Cardiac muscle cell (in vitro differentiated cells and primary cell): ENCODE results near the gene OTX2. TPM values are rescaled to one million over a fixed set of nuclear protein-coding genes. Genes with fewer than 3 reads are reported as not detected.

Experiments
- DNase-seq, 2 donors: peaks; one replicate each; pipeline versions ENCODE4 v3.0.0 to v3.0.0-alpha.2; 2010 to 2017; ENCODE audit warnings: low read depth in 1 of 2, low spot score in 1 of 2
- H3K27ac ChIP-seq: fragments of 200-600 bp; sonication (generic); 2 replicates; pipeline ENCODE4 v1.5.1; 2016
- H3K27me3 ChIP-seq: fragments of 200-600 bp; sonication (generic); 2 replicates; pipeline ENCODE4 v1.6.0; 2016; ENCODE audit warnings: control low read depth
- H3K36me3 ChIP-seq: fragments of 200-600 bp; sonication (generic); 2 replicates; pipeline ENCODE4 v1.5.1; 2016; ENCODE audit warnings: control low read depth
- H3K4me1 ChIP-seq: fragments of 200-600 bp; sonication (generic); 2 replicates; pipeline ENCODE4 v1.8.1; 2017; ENCODE audit warnings: low read depth, mild to moderate bottlenecking, mixed run types
- H3K4me3 ChIP-seq: fragments of 200-600 bp; sonication (generic); 2 replicates; pipeline ENCODE4 v1.5.1; 2016; ENCODE audit warnings: mild to moderate bottlenecking
- H3K9me3 ChIP-seq: fragments of 200-600 bp; sonication (generic); 2 replicates; pipeline ENCODE4 v1.5.1; 2017; ENCODE audit warnings: low read depth, mild to moderate bottlenecking, control low read depth
- CTCF ChIP-seq: IDR thresholded peaks from 2 replicates; pipeline ENCODE4 v1.5.1; 2012; ENCODE audit warnings: low read depth, mild to moderate bottlenecking, low read length
- polyA plus RNA-seq: library from polyadenylated mRNA; unstranded; fragments of >200 nt; fragmentation: Nextera tagmentation; extraction: Ambion mirVana; gene quantifications from 2 replicates; pipeline ENCODE4 v1.2.1, GENCODE V29; 2016
- total RNA-seq: library from RNA; depleted of rRNA; stranded (reverse); fragments of >200 nt; gene quantifications from 2 replicates; pipeline ENCODE4 v1.2.3, GENCODE V29; 2016

OTX2 gene
- total and polyA plus RNA-seq, 2 experiments from 2014 or later: 0.64 to 7.1 TPM

GRCh38 chr14:56811593-56812363 is 1.5 kb upstream of the OTX2 start:
- TF ChIP-seq CTCF: no peak
- Histone ChIP-seq H3K4me3 (no peak overlapping the region), H3K27me3 (peaks cover 100% of the 10 kb centered on the region), H3K27ac (no peak overlapping the region), H3K4me1 (peaks cover 8% of the 10 kb centered on the region), H3K36me3 (no peaks in the 10 kb centered on the region), H3K9me3 (no peaks in the 10 kb centered on the region)
- no peak for DNase-seq

GRCh38 chr14:56810836-56811592 is 735 bp upstream of the OTX2 start:
- H3K27ac ChIP-seq: no peak overlapping the region
- no peak for TF ChIP-seq CTCF
- no peaks in the 10 kb centered on the region for H3K36me3 ChIP-seq
- no peaks in the 10 kb centered on the region for H3K9me3 ChIP-seq
- H3K4me1 ChIP-seq: peaks cover 14% of the 10 kb centered on the region
- DNase-seq: no peak
- peaks cover 100% of the 10 kb centered on the region for H3K27me3 ChIP-seq
- no peak overlapping the region for H3K4me3 ChIP-seq

GRCh38 chr14:56809270-56810146 is 771 bp downstream of the OTX2 start:
- peaks cover 100% of the 10 kb centered on the region for H3K27me3 ChIP-seq
- TF ChIP-seq CTCF: no peak

GRCh38 chr14:56808383-56809269 is 1.7 kb downstream of the OTX2 start:
- peak in 1 of 2 donors; percentile 54 for DNase-seq
- Histone ChIP-seq H3K36me3 (no peaks in the 10 kb centered on the region), H3K27me3 (peaks cover 100% of the 10 kb centered on the region), H3K9me3 (no peaks in the 10 kb centered on the region), H3K4me1 (peaks cover 17% of the 10 kb centered on the region), H3K27ac (no peak overlapping the region), H3K4me3 (peak overlapping the region; percentile 34)
- no peak for TF ChIP-seq CTCF

More at GRCh38 chr14:56809270-56810146, 771 bp downstream of the OTX2 start:
- Histone ChIP-seq H3K27ac (no peak overlapping the region), H3K4me1 (peaks cover 17% of the 10 kb centered on the region), H3K9me3 (no peaks in the 10 kb centered on the region), H3K4me3 (peak overlapping the region; percentile 34), H3K36me3 (no peaks in the 10 kb centered on the region)
- no peak for DNase-seq

- no peaks in the 10 kb centered on the region for H3K36me3 ChIP-seq
- H3K27ac ChIP-seq: no peak overlapping the region
- TF ChIP-seq CTCF: no peak
- no peaks in the 10 kb centered on the region for H3K9me3 ChIP-seq
- peaks cover 100% of the 10 kb centered on the region for H3K27me3 ChIP-seq
- peak overlapping the region; percentile 34 for H3K4me3 ChIP-seq
- H3K4me1 ChIP-seq: peaks cover 17% of the 10 kb centered on the region
- no peak for DNase-seq
Measured at GRCh38 chr14:56808110-56808382, 2.2 kb downstream of the OTX2 start.
